SK-N-SH (cell line): Measurements from ENCODE around the gene ABLIM1. TPM values are rescaled to one million over a fixed set of nuclear protein-coding genes. Genes with fewer than 3 reads are reported as not detected.
A peak's percentile ranks its signal among the peaks of the same experiment; 100 is the strongest.

Experiments
- CTCF ChIA-PET: fragments of 300-600, 350-600 bp; formaldehyde crosslinking; extraction: SDS; loops from one replicate; lab custom pipeline; 2021; lab: Yijun Ruan, JAX
- POLR2A ChIA-PET: fragments of 350-600 bp; sonication (Branson Sonifier 250); formaldehyde crosslinking; extraction: SDS; loops from one replicate; lab custom pipeline; 2020; ENCODE audit warnings: antibody characterized with exemption, inconsistent platforms; lab: Yijun Ruan, JAX
- DNase-seq: peaks from one replicate; pipeline ENCODE4 v3.0.0; 2012
- H2AFZ ChIP-seq: fragments of 200-600 bp; sonication (generic); 2 replicates; pipeline ENCODE4 v1.8.1; 2016; ENCODE audit warnings: antibody characterized with exemption, mild to moderate bottlenecking, low read depth
- H3F3A ChIP-seq: fragments of 200-600 bp; sonication (generic); replicated peaks from 2 replicates; pipeline ENCODE3; 2016; ENCODE audit warnings: antibody characterized with exemption, mild to moderate bottlenecking; ENCODE audit not compliant: insufficient read depth
- H3K27ac ChIP-seq, 2 experiments: fragments of 200-500 bp in 1 of 2; fragments of 200-600 bp in 1 of 2; sonication (Bioruptor generic) in 1 of 2; sonication (generic), shearing (Covaris generic) in 1 of 2; 2 replicates each; pipeline versions ENCODE4 v1.5.1 to v1.6.1; 2014 to 2016; ENCODE audit warnings: low read depth in 2 of 2, inconsistent platforms in 1 of 2, low read length in 1 of 2, mild to moderate bottlenecking in 1 of 2, mixed read lengths in 1 of 2
- H3K27me3 ChIP-seq: fragments of 200-600 bp; sonication (generic), shearing (Covaris generic); 2 replicates; pipeline ENCODE4 v1.6.1; 2016; ENCODE audit warnings: mixed run types; ENCODE audit not compliant: insufficient read depth
- H3K36me3 ChIP-seq, 2 experiments: fragments of 200-500 bp in 1 of 2; fragments of 200-600 bp in 1 of 2; sonication (Bioruptor generic) in 1 of 2; sonication (generic) in 1 of 2; replicated peaks in 1 of 2; 2 replicates each; pipeline versions ENCODE3 to v1.5.1; 2014 to 2016; ENCODE audit warnings: low read length in 1 of 2, mild to moderate bottlenecking in 1 of 2; ENCODE audit not compliant: insufficient read depth in 2 of 2, control insufficient read depth in 1 of 2
- H3K4me1 ChIP-seq, 2 experiments: fragments of 200-500 bp in 1 of 2; fragments of 200-600 bp in 1 of 2; sonication (Bioruptor generic) in 1 of 2; sonication (generic), shearing (Covaris generic) in 1 of 2; 2 replicates each; pipeline versions ENCODE4 v1.5.1 to v1.6.1; 2014 to 2016; ENCODE audit warnings: low read depth in 1 of 2, low read length in 1 of 2, mixed run types in 1 of 2; ENCODE audit not compliant: insufficient read depth in 2 of 2, control insufficient read depth in 1 of 2
- H3K4me2 ChIP-seq: fragments of 200-600 bp; sonication (generic), shearing (Covaris generic); 2 replicates; pipeline ENCODE4 v1.6.1; 2017; ENCODE audit warnings: mixed run types
- H3K4me3 ChIP-seq, 2 experiments: fragments of 200-500 bp in 1 of 2; fragments of 200-600 bp in 1 of 2; sonication (Bioruptor generic) in 1 of 2; sonication (generic), shearing (Covaris generic) in 1 of 2; 2 replicates each; pipeline versions ENCODE4 v1.5.1 to v1.8.1; 2014 to 2016; ENCODE audit warnings: low read depth in 2 of 2, inconsistent platforms in 1 of 2, low read length in 1 of 2, mild to moderate bottlenecking in 1 of 2, mixed read lengths in 1 of 2, moderate library complexity in 1 of 2
- H3K79me2 ChIP-seq: fragments of 200-600 bp; sonication (generic); 2 replicates; pipeline ENCODE4 v1.8.1; 2017; ENCODE audit warnings: mild to moderate bottlenecking; ENCODE audit not compliant: insufficient read depth
- H3K9ac ChIP-seq: fragments of 200-600 bp; sonication (generic); 2 replicates; pipeline ENCODE4 v1.6.1; 2017; ENCODE audit warnings: mixed run types
- H3K9me2 ChIP-seq: fragments of 200-600 bp; sonication (generic); 2 replicates; pipeline ENCODE4 v1.6.1; 2017; ENCODE audit warnings: mixed run types
- H3K9me3 ChIP-seq: fragments of 200-600 bp; sonication (generic); 2 replicates; pipeline ENCODE4 v1.6.1; 2017; ENCODE audit warnings: mixed run types, mild to moderate bottlenecking, moderate library complexity
- H4K20me1 ChIP-seq: fragments of 200-600 bp; sonication (generic); 2 replicates; pipeline ENCODE4 v1.6.1; 2017; ENCODE audit warnings: mild to moderate bottlenecking, mixed run types; ENCODE audit not compliant: insufficient read depth
- CHD2 ChIP-seq: fragments of 150-350 bp; IDR thresholded peaks from 2 replicates; pipeline ENCODE4 v1.6.1; 2018; ENCODE audit warnings: low read length; ENCODE audit not compliant: partially characterized antibody
- ELF1 ChIP-seq: IDR thresholded peaks from 2 replicates; pipeline ENCODE4 v1.4.0; 2012
- GATA2 ChIP-seq: sonication (generic); formaldehyde crosslinking; IDR thresholded peaks from 2 replicates; pipeline ENCODE4 v1.5.0; 2020; ENCODE audit warnings: mild to moderate bottlenecking, missing genetic modification reagents
- POLR2AphosphoS5 ChIP-seq: IDR thresholded peaks from 2 replicates; pipeline ENCODE4 v1.6.1; 2012; ENCODE audit warnings: low read depth, low read length
- RAD21 ChIP-seq: IDR thresholded peaks from 2 replicates; pipeline ENCODE4 v1.6.1; 2012; ENCODE audit warnings: mild to moderate bottlenecking, low read length
- REST ChIP-seq: IDR thresholded peaks from 2 replicates; pipeline ENCODE4 v1.6.1; 2012; ENCODE audit warnings: mild to moderate bottlenecking, low read depth, low read length, moderate library complexity
- SMC3 ChIP-seq: IDR thresholded peaks from 2 replicates; pipeline ENCODE4 v1.6.1; 2012; ENCODE audit warnings: low read depth, low read length, improper control_type of control experiment
- TAF1 ChIP-seq: IDR thresholded peaks from 2 replicates; pipeline ENCODE4 v1.6.1; 2012; ENCODE audit warnings: low read depth, mild to moderate bottlenecking, low read length, moderate library complexity, borderline replicate concordance
- TEAD4 ChIP-seq: IDR thresholded peaks from 2 replicates; pipeline ENCODE4 v1.4.0; 2012; ENCODE audit warnings: mild to moderate bottlenecking, borderline replicate concordance; ENCODE audit not compliant: insufficient read depth
- USF1 ChIP-seq: IDR thresholded peaks from 2 replicates; pipeline ENCODE4 v1.4.0; 2012; ENCODE audit warnings: low read depth, borderline replicate concordance
- WGBS: methylation state at CpG from one replicate; pipeline ENCODE4 v1.1.6; 2017; ENCODE audit warnings: low lambda C conversion rate; 5-methylcytosine and 5-hydroxymethylcytosine counted together
- polyA plus RNA-seq, 3 experiments: library from polyadenylated mRNA; depleted of rRNA; stranded (reverse); fragments of >200 nt; gene quantifications; 2 replicates each; pipeline ENCODE4 v1.2.3, GENCODE V29; 2012
- TF ChIP-seq, protein P1 (sequence below): fragments of 200-600 bp; sonication (generic); IDR thresholded peaks from 2 replicates; pipeline ENCODE4 v1.6.1; 2017; ENCODE audit warnings: antibody characterized with exemption, mild to moderate bottlenecking, moderate library complexity

ABLIM1 gene
- polyA plus RNA-seq, 1 of the 3 experiments (the other 2 are of a cell fraction), result 16.1 TPM

- ChIA-PET POLR2A (no interaction called here), CTCF (interaction anchor here (0.6 to 4.6 kb wide), 42 partner anchors 9 to 400 kb away, joined by 3 to 63 read pairs (median 4); no protein-coding TSS in a partner anchor)
- Histone ChIP-seq H3K4me1 (peaks cover 0 to 4% of the 10 kb centered on the region in 2 experiments; a peak in 2 of 4 replicates), H3K79me2 (peaks cover 4% of the 10 kb centered on the region; the same call in 1 of the 2 replicates), H3F3A (peaks cover 28% of the 10 kb centered on the region), H2AFZ (no peak overlapping the region), H3K9ac (no peak overlapping the region), H3K27me3 (no peaks in the 10 kb centered on the region), H4K20me1 (no peaks in the 10 kb centered on the region), H3K4me2 (no peak overlapping the region), H3K9me3 (no peaks in the 10 kb centered on the region; the same call in 1 of the 2 replicates), H3K4me3 (no peak overlapping the region), H3K9me2 (no peaks in the 10 kb centered on the region), H3K36me3 (peaks cover 0 to 3% of the 10 kb centered on the region in 2 experiments), H3K27ac (no peak overlapping the region)
- 42% methylated on average over 6 of the region's 6 CpGs for WGBS
- DNase-seq, result peak; percentile 64
- TF ChIP-seq GATA2 (CRISPR knock-in tag), result peak; percentile 62
- no peak for TF ChIP-seq USF1
- TF ChIP-seq, protein P1, sequence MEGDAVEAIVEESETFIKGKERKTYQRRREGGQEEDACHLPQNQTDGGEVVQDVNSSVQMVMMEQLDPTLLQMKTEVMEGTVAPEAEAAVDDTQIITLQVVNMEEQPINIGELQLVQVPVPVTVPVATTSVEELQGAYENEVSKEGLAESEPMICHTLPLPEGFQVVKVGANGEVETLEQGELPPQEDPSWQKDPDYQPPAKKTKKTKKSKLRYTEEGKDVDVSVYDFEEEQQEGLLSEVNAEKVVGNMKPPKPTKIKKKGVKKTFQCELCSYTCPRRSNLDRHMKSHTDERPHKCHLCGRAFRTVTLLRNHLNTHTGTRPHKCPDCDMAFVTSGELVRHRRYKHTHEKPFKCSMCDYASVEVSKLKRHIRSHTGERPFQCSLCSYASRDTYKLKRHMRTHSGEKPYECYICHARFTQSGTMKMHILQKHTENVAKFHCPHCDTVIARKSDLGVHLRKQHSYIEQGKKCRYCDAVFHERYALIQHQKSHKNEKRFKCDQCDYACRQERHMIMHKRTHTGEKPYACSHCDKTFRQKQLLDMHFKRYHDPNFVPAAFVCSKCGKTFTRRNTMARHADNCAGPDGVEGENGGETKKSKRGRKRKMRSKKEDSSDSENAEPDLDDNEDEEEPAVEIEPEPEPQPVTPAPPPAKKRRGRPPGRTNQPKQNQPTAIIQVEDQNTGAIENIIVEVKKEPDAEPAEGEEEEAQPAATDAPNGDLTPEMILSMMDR, result peak; percentile 81
- no peak for TF ChIP-seq CHD2
- peak; percentile 86 for TF ChIP-seq SMC3
- no peak for TF ChIP-seq ELF1
- TF ChIP-seq TAF1, result no peak
- no peak for TF ChIP-seq POLR2AphosphoS5
- no peak for TF ChIP-seq TEAD4
- no peak for TF ChIP-seq REST
- peak; percentile 91 for TF ChIP-seq RAD21
Measured at GRCh38 chr10:114703377-114704107, 45.5 kb upstream of the ABLIM1 start.
